NCI-H2227 treated with DMSO at 0.1 percent for 48 hours (cell line): ENCODE measurements around the gene MCM9.
A peak's percentile ranks its signal among the peaks of the same experiment; 100 is the strongest.

Experiments used
- DNase-seq: peaks from one replicate; lab custom pipeline; 2025; lab: John Stamatoyannopoulos, UW

MCM9 gene

DNA sequence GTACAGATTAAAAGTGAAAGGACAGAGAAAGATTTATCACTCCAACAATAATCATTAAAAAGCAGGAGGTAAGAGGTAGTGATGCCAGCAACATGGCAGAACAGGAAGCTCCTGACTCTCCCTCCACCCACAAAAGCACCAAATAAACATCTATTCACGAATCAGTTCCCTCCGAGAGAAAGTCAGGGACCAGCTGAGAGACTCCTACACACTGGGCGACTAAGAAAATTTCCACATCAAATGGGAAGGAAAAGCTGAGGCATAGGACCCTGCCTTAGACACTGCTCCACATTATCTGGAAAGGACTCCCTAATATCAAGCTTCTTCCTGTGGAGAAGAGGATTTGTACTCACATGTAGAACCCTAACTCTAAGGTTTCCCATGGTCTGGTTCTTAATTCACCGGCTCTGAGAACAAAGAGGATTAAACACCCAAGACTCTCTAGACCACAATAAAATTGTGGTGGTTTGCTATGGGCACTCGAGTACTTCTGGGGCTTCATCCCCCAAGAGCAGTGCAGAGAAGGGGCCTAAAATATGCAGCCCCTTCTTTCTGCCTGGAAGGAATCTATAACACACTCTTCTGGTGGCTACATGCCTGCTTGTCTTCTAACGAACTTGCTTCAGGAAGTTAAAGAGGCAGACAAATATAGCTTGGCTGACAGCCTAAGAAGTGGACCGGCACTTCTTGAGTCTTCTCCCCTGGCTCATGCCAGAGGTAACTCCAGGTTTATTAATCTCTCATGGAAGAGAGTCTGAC lies 70.4 kb downstream of the MCM9 start:
- DNase-seq, result no peak

DNA sequence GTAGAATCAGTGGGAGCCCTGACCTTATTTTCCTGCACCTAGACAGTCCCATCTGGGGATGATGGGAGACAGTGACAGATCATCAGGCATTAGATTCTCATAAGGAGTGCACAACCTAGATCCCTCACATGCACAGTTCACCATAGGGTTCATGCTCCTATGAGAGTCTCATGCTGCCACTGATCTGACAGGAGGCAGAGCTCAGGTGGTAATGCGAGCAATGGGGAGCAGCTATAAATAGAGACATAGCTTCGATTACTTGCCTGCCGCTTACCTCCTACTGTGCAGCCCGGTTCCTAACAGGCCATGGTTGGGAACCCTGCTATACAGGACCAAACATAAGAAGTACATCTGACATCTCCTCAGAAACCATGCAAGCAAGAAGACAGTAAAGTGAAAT lies 72.5 kb downstream of the MCM9 start:
- DNase-seq, result no peak

DNA sequence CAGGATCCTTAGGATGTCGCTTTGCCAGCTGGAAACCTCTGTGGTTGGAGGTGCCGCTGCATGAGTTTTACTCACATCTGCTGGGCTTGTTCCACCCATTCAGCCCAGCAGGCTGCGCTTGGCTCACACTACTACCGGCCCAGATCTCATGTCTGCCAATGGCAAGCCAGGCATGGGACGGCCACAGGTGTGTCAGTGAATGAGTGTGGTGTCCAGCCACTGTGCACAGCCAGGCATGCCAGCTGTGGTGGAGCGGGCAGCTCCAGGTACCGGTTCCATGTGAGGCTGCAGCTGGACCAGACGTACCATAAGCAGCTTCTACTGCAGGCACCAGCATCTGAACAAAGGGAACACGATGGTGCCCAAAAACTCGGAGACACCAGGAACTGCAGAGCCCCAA lies 74.1 kb downstream of the MCM9 start:
- DNase-seq, result no peak

- no peak for DNase-seq
Measured at GRCh38 chr6:118860363-118860762, 74.6 kb downstream of the MCM9 start.

DNA sequence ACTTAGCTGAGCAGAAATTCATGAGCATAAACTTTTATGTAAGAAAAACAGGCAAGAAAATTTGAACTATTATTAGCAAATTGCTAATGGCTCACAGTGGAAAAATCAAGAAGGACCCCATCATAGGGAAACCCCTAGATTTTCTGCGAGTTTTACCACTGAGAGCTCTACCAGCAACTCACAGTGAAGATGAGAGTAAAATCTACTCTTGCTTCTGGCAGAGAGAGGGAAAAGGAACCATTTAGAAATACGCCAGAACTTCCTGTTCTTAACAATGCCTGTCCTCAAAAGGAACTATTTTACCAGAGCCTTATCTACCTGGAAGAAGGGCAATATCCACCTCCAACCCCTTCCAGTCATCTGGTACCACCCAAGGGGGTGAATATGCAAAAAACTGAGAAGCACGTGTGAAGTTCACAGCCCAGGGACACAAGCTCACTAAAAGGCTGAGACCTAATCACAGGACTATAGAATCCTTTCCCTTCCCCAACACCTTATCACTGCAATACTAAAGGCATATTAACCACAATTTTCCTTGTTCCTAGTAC lies 75.4 kb downstream of the MCM9 start:
- no peak for DNase-seq

GRCh38 chr6:118856301-118856700 lies 78.7 kb downstream of the MCM9 start:
- no peak for DNase-seq

DNA sequence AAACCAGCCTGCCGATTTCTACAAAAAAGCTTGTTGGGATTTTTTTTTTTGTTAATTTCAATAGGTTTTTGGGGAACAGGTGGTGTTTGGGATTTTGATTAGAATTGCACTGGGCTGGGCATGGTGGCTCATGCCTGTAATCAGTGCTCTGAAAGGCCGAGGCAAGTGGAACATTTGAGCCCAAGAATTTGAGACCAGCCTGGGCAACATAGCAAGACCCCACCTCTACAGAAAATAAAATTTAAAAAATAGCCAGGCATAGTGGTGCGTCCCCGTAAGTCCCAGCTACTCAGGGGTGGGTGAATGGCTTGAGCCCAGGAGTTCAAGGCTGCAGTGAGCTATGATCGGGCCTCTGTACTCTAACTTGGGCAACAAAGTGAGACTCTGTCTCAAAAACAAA lies 81.6 kb downstream of the MCM9 start:
- DNase-seq, result no peak

- DNase-seq, result no peak
Measured at GRCh38 chr6:118844915-118845314, 90.0 kb downstream of the MCM9 start.

GRCh38 chr6:118843685-118844390 lies 91.1 kb downstream of the MCM9 start:
- no peak for DNase-seq

DNA sequence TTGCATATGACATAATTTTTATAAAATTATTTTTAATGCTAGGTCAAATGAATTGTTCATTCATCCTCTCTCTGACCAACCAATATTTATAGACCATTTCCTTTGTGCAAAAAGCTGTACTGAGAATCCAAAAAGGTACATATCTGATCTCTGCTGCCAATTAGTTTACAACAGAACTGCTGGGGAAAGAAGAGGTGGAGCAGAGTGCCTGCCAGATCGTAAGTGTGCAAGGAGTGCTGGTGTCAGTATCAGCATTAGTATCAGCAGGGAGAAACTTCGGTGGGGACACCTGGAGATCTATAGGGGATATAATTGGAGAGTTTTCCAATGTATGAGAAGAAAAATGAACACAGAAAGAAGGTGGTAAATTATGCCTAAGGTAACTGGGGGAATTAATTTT lies 104.3 kb downstream of the MCM9 start:
- DNase-seq, result no peak

DNA sequence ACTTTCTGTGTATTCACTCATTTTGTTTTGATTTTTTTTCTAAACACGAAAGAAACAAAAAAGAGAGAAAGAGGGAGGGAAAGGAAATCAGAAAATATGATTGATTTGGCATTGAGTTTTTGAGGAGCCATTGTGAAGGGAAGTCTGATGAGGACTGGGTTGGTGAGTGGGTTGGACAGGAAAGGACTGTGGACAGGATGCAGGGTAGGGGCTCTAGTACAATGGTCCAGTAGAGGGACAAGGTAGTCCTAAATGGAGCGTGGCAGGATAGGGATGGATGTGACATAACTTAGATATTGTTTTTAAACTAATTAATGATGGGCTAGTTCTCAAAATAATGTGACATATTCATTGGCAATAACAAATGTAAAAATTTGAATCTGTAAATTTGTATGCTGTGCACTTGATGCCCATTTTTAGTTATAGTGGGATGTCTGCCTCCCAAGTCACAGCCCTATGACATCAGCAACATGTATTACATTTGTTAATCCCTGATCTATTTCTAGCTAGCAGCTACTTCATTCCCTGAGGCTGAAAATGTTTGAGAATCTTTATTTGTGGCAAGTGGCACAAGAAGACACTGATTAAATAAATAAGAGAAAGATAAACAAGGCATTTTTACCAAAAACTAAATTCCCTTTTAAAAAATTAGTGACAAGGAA lies 105.0 kb downstream of the MCM9 start:
- no peak for DNase-seq

- no peak for DNase-seq
Measured at GRCh38 chr6:118826096-118826495, 108.9 kb downstream of the MCM9 start.

DNA sequence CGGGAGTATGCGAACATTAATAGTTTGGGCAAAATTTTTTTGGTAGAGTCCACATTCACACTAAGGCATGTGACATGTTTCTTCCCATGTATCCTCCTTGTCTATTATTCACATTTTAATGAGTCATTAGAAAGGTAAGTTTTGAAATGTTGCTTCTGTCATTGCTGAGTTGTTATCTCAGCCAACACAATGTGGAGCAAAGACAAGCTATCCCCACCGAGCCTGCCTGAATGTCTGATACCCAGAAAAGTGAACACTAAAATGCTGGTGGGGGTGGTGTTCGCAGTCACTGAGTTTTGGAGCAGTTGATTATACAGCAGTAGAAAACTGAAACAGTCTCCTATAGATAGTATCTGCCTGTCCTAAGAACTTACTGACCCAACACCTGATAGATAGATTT lies 109.3 kb downstream of the MCM9 start:
- DNase-seq, result no peak

DNA sequence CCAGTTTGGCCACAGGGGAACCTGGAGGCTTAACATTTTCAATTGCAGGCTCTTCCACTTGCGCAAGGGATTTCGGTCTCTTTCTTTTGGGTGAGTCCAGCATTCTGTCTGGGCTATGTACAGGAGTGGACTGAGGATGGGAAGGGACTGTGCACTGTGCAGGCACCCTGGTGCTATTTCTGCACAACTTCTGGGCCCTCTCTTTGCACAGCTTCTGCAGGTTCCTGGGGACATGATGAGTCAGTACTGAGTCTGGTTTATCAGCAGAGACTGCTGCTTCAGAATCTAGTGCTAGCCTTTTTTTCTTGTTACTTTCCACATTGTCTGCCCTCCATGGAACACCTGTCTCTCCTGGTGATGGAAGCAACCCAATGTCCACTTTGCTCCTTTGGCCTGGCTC lies 119.5 kb downstream of the MCM9 start:
- DNase-seq, result no peak

DNA sequence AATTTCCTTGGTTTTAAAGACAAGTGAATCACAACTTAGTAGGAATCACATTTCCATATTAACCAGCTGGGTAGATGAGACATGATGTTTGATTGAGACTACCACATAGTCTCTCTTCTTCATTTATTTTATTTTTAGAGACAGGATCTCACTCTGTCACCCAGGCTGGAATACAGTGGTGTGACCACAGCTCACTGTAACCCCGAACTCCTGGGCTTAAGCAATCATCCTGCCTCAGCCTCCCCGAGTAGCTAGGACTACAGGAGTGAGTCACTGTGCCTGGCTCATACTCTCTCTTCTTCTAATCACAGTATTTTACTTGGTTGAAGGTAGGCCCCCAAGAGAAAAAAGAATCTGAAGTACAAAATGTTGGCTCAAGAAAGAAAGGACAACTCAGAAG lies 121.2 kb downstream of the MCM9 start:
- DNase-seq, result no peak

DNA sequence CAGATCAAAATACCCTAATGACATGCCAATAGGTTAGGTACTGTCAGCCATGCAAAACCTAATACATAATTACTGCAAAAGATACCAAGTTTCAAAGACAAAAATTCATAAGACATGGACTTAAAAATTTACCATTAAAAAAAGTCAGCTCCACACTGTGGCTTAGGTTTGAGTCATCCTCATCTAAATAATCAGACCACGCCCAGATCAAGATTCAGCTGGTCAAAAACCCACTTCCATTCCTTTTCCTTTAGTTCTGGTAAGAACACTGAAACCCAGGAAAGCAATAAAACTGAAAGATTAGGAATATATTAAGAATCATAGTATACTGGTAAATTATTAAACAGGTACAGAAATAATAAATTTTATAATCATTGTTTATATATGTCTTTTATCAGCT lies 122.0 kb downstream of the MCM9 start:
- DNase-seq, result no peak

DNA sequence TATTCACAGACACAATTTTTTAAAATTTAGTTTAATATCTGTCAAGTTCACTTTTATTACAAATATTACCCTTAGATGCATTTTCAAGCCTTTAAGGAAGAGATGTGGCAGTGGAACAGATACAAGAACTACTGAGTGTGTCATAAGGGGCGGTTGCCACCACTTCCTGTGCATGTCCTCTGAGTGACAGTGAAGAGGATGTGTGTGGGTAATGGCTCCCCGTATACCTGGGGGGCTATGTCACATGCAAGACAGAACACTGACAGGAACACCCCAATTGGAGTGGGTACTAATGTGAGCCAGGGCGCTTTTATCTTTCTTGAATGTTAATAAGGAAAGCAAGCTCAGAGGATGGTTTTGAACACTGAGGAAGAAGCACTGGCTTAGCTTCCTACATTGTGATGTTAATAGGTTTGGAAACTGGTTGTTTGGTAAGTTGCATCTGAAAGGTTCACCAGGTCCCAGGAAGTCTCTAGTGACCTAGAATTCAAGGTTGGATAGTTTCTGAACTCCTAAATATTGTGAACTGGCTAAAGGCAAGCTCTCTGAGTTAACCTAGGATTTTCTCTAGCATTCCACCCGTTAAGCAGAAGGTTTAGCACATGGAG lies 124.4 kb downstream of the MCM9 start:
- no peak for DNase-seq

- no peak for DNase-seq
Measured at GRCh38 chr6:118808793-118809638, 125.9 kb downstream of the MCM9 start.

DNA sequence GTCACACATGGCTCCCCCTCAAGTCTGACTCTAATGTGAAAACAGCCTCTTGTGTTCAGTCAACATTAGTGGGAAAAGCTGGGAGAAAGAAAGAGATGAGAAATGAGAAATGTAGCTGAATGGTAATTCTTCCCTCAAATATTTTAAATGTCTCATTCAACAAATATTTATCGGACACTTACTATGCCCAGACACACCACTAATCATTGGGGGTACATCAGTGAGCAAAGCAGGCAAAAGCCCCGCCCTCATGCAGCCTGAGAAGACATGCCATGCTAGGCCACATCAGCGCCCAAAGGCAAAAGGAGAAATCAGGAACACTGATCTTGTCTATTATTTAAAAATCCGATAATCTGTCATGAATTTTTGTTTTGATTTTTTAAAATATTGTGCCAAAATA lies 130.9 kb downstream of the MCM9 start:
- DNase-seq, result no peak

DNA sequence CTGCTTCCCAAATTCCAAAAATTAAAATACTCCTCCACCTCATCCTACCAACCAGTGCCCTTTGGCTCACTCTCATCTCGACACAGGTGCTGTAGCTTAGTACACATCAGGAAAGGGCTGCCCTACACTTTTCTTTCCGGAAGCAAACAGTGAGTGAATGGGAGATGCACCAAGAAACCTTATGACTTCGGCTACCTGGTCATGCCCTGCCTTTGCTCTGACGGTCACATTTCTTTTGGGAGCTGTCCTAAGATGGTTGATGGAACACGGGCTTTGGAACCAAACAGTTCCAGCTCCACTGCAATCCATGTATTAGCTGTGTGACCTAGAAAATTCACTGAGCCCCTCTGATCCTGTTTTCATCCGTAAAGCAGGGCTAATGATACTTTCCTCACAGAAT lies 133.7 kb downstream of the MCM9 start:
- DNase-seq, result no peak

GRCh38 chr6:118800394-118801071 lies 134.4 kb downstream of the MCM9 start:
- peak; percentile 77 for DNase-seq
